NB4 (cell line): Measurements from ENCODE around the gene THSD4.

ENCODE experiments used
- DNase-seq: peaks from one replicate; pipeline ENCODE4 v3.0.0; 2010; ENCODE audit warnings: low read depth
- H3K4me3 ChIP-seq: one replicate; pipeline ENCODE4 v1.5.1; 2011; ENCODE audit warnings: mild to moderate bottlenecking, low read depth, low read length, moderate library complexity
- MYC ChIP-seq: IDR thresholded peaks from 2 replicates; pipeline ENCODE4 v1.6.1; 2011; ENCODE audit warnings: low read depth, low read length
- POLR2A ChIP-seq: IDR thresholded peaks from 2 replicates; pipeline ENCODE4 v1.6.1; 2011; ENCODE audit warnings: mild to moderate bottlenecking; ENCODE audit not compliant: insufficient read length; ENCODE audit errors: extremely low read depth
- TF ChIP-seq, protein P1 (sequence below): IDR thresholded peaks from 2 replicates; pipeline ENCODE4 v1.6.1; 2011; ENCODE audit warnings: low read depth, low read length
- TF ChIP-seq, protein P2 (sequence below): IDR thresholded peaks from one replicate; pipeline ENCODE4 v1.5.1; 2012; ENCODE audit warnings: low read depth, low read length

The THSD4 gene

DNA sequence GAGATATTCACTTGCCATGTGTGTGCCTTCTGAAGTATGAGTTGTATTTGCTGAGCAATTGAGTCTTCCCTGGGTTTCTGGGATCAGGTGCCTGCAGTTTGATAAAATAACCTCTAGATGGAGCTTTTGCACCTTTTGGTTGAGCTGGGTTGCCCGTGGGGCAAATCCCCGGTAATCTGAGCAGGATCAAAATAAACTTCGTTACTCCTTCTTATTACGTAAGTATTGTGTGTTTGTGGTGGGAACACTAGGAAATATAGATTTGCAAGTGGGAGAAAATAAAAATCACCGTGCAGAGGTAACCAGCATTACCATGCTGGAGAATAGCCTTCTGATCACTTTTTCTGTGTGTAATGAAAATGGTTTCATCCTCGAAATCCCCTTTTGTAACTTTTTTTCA is 417.7 kb downstream of the THSD4 start:
- no peak overlapping the region for H3K4me3 ChIP-seq
- DNase-seq, result peak; percentile 42
- TF ChIP-seq, protein P1, sequence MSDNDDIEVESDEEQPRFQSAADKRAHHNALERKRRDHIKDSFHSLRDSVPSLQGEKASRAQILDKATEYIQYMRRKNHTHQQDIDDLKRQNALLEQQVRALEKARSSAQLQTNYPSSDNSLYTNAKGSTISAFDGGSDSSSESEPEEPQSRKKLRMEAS, result no peak
- TF ChIP-seq MYC, result no peak
- TF ChIP-seq, protein P2, sequence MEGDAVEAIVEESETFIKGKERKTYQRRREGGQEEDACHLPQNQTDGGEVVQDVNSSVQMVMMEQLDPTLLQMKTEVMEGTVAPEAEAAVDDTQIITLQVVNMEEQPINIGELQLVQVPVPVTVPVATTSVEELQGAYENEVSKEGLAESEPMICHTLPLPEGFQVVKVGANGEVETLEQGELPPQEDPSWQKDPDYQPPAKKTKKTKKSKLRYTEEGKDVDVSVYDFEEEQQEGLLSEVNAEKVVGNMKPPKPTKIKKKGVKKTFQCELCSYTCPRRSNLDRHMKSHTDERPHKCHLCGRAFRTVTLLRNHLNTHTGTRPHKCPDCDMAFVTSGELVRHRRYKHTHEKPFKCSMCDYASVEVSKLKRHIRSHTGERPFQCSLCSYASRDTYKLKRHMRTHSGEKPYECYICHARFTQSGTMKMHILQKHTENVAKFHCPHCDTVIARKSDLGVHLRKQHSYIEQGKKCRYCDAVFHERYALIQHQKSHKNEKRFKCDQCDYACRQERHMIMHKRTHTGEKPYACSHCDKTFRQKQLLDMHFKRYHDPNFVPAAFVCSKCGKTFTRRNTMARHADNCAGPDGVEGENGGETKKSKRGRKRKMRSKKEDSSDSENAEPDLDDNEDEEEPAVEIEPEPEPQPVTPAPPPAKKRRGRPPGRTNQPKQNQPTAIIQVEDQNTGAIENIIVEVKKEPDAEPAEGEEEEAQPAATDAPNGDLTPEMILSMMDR, result peak; percentile 52

DNA sequence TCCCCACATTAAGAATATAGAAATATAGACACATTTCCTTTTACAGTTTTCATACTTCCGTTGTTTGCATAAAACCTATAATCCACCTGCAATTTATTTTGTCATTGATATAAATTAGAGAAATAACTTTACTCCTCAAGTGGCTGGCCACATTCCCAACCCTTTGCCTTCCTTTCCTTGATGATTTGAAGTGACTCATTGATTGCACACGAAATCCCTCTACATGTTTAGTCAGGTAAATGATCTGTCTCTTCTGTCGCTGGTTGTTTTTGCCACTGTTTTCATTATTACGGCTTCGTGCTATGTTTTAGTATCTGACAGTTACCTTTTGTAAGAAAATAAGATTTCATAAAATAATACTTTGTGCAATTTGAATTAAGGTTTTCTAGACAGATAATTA is 422.9 kb downstream of the THSD4 start:
- no peak for DNase-seq
- TF ChIP-seq, protein P1, result no peak
- TF ChIP-seq, protein P2, result no peak
- TF ChIP-seq MYC, result no peak
- no peak for TF ChIP-seq POLR2A
- no peak overlapping the region for H3K4me3 ChIP-seq

DNA sequence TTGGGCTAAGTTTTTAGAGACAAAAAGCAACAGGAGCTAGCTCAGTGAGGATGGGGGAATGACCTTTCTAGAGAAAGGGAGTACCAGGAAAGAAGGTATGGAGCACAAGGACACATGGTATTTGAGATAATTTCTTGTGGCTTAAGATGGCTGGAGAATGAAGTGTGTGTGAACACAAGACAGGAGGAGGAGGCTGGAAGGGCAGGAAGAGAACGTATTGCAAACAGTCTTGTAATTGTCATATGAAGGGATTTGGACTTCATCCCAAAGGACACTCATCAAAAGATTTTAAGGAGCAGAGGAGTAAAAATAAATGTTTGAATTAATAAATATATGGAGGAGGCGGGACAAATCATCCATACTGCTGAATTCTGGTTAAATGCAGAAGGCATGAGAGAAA is 426.5 kb downstream of the THSD4 start:
- H3K4me3 ChIP-seq, result no peak overlapping the region
- no peak for DNase-seq
- TF ChIP-seq POLR2A (no peak), MYC (no peak)
- TF ChIP-seq, protein P2, result no peak
- TF ChIP-seq, protein P1, result no peak

DNA sequence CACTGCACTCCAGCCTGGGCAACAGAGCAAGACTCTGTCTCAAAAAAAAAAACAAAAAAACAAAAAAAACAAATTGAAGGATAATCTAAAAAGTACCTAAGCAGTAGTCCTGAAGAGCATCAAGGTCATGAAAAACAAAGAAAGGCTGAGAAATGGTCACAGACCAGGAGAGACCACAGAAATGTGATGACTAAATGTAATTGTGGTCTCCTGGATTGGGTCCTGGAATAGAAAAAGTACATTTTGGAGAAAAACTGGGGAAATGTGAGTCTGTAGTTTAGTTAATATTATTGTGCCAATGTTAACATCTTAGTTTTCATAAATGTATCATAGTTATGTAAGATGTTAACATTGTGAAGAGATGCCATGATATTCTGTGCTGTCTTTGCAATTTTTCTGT is 427.6 kb downstream of the THSD4 start:
- TF ChIP-seq, protein P1, result no peak
- TF ChIP-seq, protein P2, result no peak
- TF ChIP-seq MYC, result no peak
- TF ChIP-seq POLR2A, result no peak
- no peak overlapping the region for H3K4me3 ChIP-seq
- DNase-seq, result no peak

DNA sequence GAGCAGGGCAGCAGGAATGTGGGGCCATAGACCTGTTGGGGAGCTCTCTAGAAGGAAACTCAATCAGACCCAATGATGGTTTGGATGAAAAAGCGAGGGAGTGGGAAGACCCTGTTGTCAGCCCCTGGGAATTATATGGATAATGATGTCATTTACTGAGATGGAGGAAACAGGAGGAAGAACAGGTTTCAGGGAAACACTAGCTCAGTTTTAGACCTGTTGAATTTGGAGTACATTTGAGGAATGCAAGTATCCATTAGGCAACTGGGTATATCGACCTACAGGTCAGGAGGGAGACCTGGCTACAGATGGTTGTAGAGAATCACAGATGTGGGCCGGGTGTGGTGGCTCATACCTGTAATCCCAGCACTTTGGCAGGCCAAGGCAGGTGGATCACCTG is 428.1 kb downstream of the THSD4 start:
- DNase-seq, result no peak
- TF ChIP-seq, protein P1, result no peak
- TF ChIP-seq, protein P2, result no peak
- H3K4me3 ChIP-seq, result no peak overlapping the region

DNA sequence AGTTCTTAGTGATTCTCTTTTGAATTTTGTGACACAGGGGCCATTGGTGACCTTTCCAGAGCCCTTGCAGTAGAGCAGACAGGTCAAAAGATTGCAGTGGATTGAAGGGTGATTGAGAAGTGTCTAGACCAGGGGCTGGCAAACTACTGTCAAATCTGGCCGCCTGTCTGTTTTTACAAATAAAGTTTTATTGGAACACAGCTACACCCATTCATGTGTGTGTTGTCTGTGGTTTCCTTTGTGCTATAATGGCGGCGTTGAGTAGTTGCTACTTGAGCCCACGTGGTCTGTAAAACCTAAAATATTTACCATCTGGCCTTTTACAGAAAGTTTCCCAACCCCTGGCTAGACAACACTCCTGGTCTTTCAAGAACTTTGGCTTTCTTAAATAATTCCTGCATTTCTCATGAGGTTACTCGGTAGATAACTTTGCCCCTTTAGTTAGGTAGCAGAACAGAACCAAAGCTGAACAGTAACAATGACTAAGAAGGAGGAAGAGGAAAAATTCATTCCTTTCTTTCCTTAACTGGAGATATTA is 430.0 kb downstream of the THSD4 start:
- DNase-seq, result no peak
- TF ChIP-seq, protein P2, result no peak
- TF ChIP-seq MYC (no peak), POLR2A (no peak)
- TF ChIP-seq, protein P1, result no peak
- H3K4me3 ChIP-seq, result no peak overlapping the region
